T1000 (cell line): ENCODE results near the gene RET.

Source experiments
- DNase-seq: peaks from one replicate; lab custom pipeline; 2025; ENCODE audit warnings: mixed read lengths; lab: John Stamatoyannopoulos, UW

The RET gene

GRCh38 chr10:43108951-43109350 is 32.1 kb downstream of the RET start:
- no peak for DNase-seq

- no peak for DNase-seq
These were observed 32.9 kb downstream of the RET start for GRCh38 chr10:43109671-43110249.

- DNase-seq = no peak
These were observed 33.6 kb downstream of the RET start for GRCh38 chr10:43110338-43111071.

- DNase-seq = no peak
These were observed 34.2 kb downstream of the RET start for GRCh38 chr10:43111101-43111500.

- DNase-seq = no peak
These were observed 35.2 kb downstream of the RET start for GRCh38 chr10:43111921-43112607.

GRCh38 chr10:43112608-43112961 is 35.7 kb downstream of the RET start:
- no peak for DNase-seq

GRCh38 chr10:43113201-43114087 is 36.6 kb downstream of the RET start:
- DNase-seq = no peak

GRCh38 chr10:43114088-43114742 is 37.3 kb downstream of the RET start:
- no peak for DNase-seq

GRCh38 chr10:43114743-43115611 is 38.1 kb downstream of the RET start:
- no peak for DNase-seq

GRCh38 chr10:43115881-43116595 is 39.2 kb downstream of the RET start:
- DNase-seq = no peak

GRCh38 chr10:43116596-43116995 is 39.7 kb downstream of the RET start:
- DNase-seq = no peak

- DNase-seq = no peak
These were observed 40.3 kb downstream of the RET start for GRCh38 chr10:43117031-43117776.

- no peak for DNase-seq
These were observed 41.1 kb downstream of the RET start for GRCh38 chr10:43117777-43118583.

GRCh38 chr10:43118631-43119415 is 42.0 kb downstream of the RET start:
- no peak for DNase-seq

- no peak for DNase-seq
These were observed 42.7 kb downstream of the RET start for GRCh38 chr10:43119416-43120115.

GRCh38 chr10:43120116-43120928 is 43.5 kb downstream of the RET start:
- DNase-seq = no peak
